Measurements from ENCODE around the gene LTO1.

- TF ChIP-seq RAD21 (conservative IDR thresholded peaks at IDR 0.05 in 1 of 2, IDR thresholded peaks at IDR 0.05 in 1 of 2) (no peak), HOXB5 (CRISPR knock-in tag; IDR thresholded peaks at IDR 0.05) (no peak), POLR2A (IDR thresholded peaks at IDR 0.05; ENCODE audit: low read length) (no peak), POLR2AphosphoS2 (conservative IDR thresholded peaks at IDR 0.05; ENCODE audit: low read length) (no peak), RCOR1 (IDR thresholded peaks at IDR 0.05; ENCODE audit: low read depth, low read length) (no peak), ZFP36 (IDR thresholded peaks at IDR 0.05; ENCODE audit: borderline replicate concordance, partially characterized antibody) (no peak), ZC3H11A (IDR thresholded peaks at IDR 0.05) (no peak), HOXA7 (CRISPR knock-in tag; IDR thresholded peaks at IDR 0.05) (no peak), CEBPB (IDR thresholded peaks at IDR 0.05) (no peak), KDM1A (IDR thresholded peaks at IDR 0.05; ENCODE audit: low read depth) (no peak), MAZ (IDR thresholded peaks at IDR 0.05; ENCODE audit: borderline replicate concordance, low read depth, low read length) (no peak)
- TF ChIP-seq, protein P1, sequence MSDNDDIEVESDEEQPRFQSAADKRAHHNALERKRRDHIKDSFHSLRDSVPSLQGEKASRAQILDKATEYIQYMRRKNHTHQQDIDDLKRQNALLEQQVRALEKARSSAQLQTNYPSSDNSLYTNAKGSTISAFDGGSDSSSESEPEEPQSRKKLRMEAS (IDR thresholded peaks at IDR 0.05): no peak
- TF ChIP-seq, protein P2, sequence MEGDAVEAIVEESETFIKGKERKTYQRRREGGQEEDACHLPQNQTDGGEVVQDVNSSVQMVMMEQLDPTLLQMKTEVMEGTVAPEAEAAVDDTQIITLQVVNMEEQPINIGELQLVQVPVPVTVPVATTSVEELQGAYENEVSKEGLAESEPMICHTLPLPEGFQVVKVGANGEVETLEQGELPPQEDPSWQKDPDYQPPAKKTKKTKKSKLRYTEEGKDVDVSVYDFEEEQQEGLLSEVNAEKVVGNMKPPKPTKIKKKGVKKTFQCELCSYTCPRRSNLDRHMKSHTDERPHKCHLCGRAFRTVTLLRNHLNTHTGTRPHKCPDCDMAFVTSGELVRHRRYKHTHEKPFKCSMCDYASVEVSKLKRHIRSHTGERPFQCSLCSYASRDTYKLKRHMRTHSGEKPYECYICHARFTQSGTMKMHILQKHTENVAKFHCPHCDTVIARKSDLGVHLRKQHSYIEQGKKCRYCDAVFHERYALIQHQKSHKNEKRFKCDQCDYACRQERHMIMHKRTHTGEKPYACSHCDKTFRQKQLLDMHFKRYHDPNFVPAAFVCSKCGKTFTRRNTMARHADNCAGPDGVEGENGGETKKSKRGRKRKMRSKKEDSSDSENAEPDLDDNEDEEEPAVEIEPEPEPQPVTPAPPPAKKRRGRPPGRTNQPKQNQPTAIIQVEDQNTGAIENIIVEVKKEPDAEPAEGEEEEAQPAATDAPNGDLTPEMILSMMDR (IDR thresholded peaks at IDR 0.05): no peak
Measured at GRCh38 chr11:69657911-69658625, 17.1 kb downstream of the LTO1 start.

Data from A549 (cell line).